Right cardiac atrium (tissue), 5 donors: ENCODE results near the gene FRS3. TPM values are rescaled to one million over a fixed set of nuclear protein-coding genes. Genes with fewer than 3 reads are reported as not detected.
A peak's percentile ranks its signal among the peaks of the same experiment; 100 is the strongest.
"Not testable (repeated sequence)": the region's sequence is repeated elsewhere in the genome, so short reads cannot be mapped to it uniquely, and the experiment has no call there.

ENCODE experiments used
- ATAC-seq, 2 donors: fragments of 200-7000 bp; cut with Tn5 transposase; one replicate each; pipeline versions ENCODE4 v1.8.0 to v1.9.1; 2020; ENCODE audit warnings: moderate library complexity in 2 of 2, mild to moderate bottlenecking in 1 of 2
- DNase-seq, 3 donors: peaks; one replicate each; pipeline ENCODE4 v3.0.0-alpha.2; 2020
- H3K27ac ChIP-seq: one replicate; pipeline ENCODE4 v1.5.1; 2013; ENCODE audit warnings: mild to moderate bottlenecking, low read length, control low read depth, moderate library complexity
- H3K27me3 ChIP-seq: one replicate; pipeline ENCODE4 v1.6.1; 2013; ENCODE audit not compliant: control insufficient read depth, insufficient read depth
- H3K4me1 ChIP-seq: one replicate; pipeline ENCODE4 v1.6.1; 2013; ENCODE audit warnings: low read length; ENCODE audit not compliant: control insufficient read depth, insufficient read depth
- H3K4me3 ChIP-seq: one replicate; pipeline ENCODE4 v1.5.1; 2013; ENCODE audit warnings: low read length, control low read depth
- H3K9me3 ChIP-seq: one replicate; pipeline ENCODE4 v1.6.1; 2013; ENCODE audit warnings: low read length; ENCODE audit not compliant: control insufficient read depth
- WGBS: extraction: QIAGEN DNeasy Blood & Tissue Kit; methylation state at CpG from one replicate; pipeline ENCODE4 v1.1.7; 2013; 5-methylcytosine and 5-hydroxymethylcytosine counted together
- intact Hi-C, 4 donors: fragments of 100-400 bp; cut with DNase I; formaldehyde crosslinking; loops; one replicate each; pipeline versions ENCODE4 v1.11.0 to v1.14.0; 2022 to 2023
- polyA plus RNA-seq: library from polyadenylated mRNA; stranded (reverse); fragments of 200-250 nt; gene quantifications from one replicate; pipeline ENCODE4 v1.2.3, GENCODE V29; 2013
- total RNA-seq, 4 donors: library from RNA; stranded (reverse); fragmentation: NEBNext Ultra II Directional; extraction: Animal tissue kit (Norgen Biotek cat#: 25700); gene quantifications; one replicate each; pipeline ENCODE4 v1.2.1, GENCODE V29; 2021
- donor health status: healthy with polysubstance abuse.
- donor health status: DM: no; HTN: yes; CAD: no.
- donor health status: DM: no; HTN: no; CAD: no.
- donor health status: DM: no; HTN: yes; CAD: no; lungs with severe emphysema.
- donor health status: DM: yes; HTN: yes; CAD: no.

The FRS3 gene
- total and polyA plus RNA-seq, 5 donors: 3.7 to 6.9 (median 5.1) TPM

DNA sequence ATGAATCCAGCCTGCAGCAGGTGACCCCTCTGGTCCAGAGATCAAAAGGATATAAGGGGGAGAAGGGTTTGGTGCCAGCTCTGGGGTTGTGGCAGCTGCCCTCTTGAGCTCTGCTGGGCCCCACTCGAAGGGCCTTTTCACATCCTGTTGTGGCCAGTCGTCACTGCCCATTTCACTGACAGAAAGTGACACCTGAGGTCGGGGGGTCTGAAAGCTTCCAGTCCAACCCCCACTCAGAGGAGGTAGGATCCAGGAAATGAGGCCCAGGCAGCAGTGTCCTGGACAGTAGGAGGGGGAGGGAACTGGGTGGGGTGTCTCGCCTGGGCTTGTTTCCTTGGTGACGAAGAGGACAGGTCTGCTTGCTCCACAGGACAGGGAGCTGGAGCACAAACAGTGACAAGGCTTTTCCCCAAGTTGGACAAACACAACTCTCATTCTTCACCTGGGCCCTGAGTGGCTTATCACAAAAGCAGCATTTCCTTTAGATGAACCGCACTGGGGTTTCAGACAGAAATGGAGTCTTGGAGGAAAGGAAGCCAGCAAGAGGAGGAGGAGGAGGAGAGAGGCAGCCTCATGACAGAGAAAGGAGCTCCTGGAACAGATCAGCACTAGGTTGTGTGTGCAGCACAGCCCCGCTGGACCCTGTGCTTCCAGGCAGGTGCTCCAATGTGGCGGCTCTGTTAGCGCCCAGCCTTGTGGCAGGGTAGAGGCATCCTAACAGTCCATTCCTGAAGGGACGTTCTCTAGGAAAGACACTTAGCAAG lies 11.0 kb downstream of the FRS3 start:
- 75% methylated on average over 10 of the region's 10 CpGs for WGBS
- H3K4me1 ChIP-seq: no peaks in the 10 kb centered on the region
- no peak overlapping the region for H3K4me3 ChIP-seq
- DNase-seq: no peak
- no peaks in the 10 kb centered on the region for H3K27me3 ChIP-seq
- peak in 1 of 2 donors; percentile 22 for ATAC-seq
- H3K27ac ChIP-seq: no peak overlapping the region
- no peaks in the 10 kb centered on the region for H3K9me3 ChIP-seq
- intact Hi-C loops: no loop called here

DNA sequence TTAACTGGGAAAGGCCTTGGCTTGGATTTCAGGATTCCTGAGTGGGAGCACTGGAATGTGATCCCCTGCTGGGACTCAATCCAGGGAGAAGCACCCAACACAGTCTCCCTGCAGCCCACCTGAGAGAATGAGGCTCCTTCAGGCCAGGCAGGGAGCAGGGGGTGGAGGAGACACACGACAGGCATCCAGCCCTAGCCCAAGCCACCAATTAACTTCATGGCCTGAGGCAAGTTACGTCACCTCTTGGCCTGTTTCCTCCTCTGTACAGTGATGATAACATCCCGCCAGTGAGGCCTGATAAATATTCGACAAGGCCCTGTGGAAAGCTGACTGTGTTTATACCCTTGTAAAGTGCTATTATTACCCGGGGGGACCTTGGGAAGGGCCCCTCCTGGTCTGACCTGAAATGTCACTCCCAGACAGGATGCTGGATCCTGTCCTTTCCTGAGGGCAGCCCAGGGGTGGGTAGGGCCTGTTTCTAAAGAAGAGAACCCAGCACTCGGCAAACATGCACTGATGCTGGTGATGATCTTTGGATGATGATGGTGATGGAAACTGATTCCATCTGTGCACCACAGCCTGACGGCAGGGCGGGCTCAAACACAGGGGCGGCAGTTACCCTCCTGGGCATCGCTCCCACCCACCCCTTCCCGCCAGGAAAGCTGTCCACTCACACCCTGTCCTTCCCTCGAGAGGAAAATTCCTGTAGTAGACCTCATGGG lies 12.4 kb downstream of the FRS3 start:
- peak in 2 of 3 donors; percentile 69 to 74 for DNase-seq
- intact Hi-C loops: no loop called here
- Histone ChIP-seq H3K27me3 (no peaks in the 10 kb centered on the region), H3K9me3 (no peaks in the 10 kb centered on the region), H3K27ac (peak overlapping the region; percentile 47), H3K4me1 (no peaks in the 10 kb centered on the region), H3K4me3 (no peak overlapping the region)
- peak; percentile 81 to 83 for ATAC-seq
- WGBS: 21% methylated on average over 12 of the region's 12 CpGs

DNA sequence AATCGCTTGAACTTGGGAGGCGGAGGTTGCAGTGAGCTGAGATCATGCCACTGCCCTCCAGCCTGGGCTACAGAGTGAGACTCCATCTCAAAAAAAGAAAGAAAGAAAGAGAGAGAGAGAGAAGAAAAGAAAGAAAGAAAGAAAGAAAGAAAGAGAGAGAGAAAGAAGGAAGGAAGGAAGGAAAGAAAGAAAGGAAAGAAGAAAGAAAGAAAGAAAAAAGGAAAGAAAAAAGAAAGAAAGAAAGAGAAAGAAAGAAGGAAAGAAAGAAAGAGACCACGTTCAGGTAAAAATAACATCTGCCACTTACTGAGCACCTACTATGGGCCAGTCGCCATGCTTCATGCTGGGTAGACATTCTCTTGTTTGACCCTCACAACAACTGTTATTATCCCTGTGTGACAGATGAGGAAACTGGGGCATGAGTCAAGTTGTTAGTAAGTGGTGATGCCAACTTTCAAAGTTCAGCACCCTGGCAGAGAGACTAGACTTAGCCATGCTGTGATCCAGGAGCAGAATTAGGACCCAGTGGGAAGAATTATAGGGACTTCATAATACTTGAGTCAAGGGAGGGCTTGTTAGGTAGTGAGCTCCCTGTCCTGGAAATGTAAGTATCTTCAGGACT lies 13.5 kb downstream of the FRS3 start:
- ATAC-seq, H3K27me3 ChIP-seq, H3K4me1 ChIP-seq, DNase-seq, intact Hi-C loops, H3K9me3 ChIP-seq, H3K27ac ChIP-seq, H3K4me3 ChIP-seq: not testable (repeated sequence)
- WGBS: 95% methylated on average over 4 of the region's 4 CpGs

DNA sequence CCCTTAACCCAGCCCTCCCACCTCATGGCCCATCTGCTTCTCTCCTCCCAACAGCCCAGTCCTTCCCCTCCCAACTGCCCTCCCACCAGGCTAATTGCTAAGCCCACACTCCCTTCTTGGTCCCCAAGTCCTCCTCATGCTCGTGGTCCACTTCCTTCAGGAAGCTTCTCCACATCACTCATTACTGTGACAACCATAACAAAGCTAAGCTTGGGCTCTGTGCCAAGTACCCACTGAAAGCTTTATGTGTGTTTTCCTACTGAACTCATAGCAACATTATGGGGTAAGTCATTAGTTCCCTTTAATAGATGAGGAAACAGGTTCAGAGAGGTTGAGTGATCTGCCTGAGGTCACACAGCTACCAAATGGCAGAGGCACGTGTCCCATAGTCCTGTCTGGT lies 16.2 kb downstream of the FRS3 start:
- intact Hi-C loops: no loop called here
- Histone ChIP-seq H3K9me3 (no peaks in the 10 kb centered on the region), H3K4me3 (no peak overlapping the region), H3K4me1 (no peaks in the 10 kb centered on the region), H3K27ac (no peak overlapping the region), H3K27me3 (no peaks in the 10 kb centered on the region)
- WGBS: 39% methylated on average over 2 of the region's 2 CpGs
- ATAC-seq (no peak), DNase-seq (no peak)

DNA sequence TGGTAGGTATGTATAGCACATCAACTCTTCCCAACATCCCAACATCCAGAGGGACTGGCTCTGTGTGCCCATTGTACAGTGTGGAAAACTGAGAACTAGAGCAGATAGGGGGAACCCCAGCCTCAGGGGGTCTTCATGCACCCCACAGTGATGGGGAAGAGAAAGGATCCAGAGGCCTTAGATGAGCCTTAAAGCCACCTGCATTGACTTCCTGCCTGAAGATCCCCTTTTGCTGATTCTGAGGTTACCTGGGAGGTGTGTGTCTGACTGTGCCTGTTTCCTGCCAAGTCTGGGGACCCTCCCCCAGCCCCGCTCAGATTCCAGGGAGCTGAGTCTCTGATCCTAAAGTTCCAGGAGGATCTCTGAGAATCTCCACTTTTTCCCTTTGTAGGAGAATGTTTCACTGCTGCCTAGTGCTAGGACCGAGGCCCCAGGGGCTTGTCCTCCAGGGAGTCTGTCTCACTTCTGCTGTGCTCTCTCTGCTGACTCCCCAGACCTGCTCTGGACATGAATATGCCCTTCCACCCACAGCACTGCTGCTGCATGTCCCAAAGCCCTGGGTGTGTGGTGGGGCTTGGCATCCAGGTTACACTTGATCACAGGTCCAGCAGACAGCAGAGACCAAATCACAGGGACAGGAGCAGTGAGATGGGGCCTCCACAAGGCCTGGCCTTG lies 19.7 kb downstream of the FRS3 start:
- intact Hi-C loops: no loop called here
- no peaks in the 10 kb centered on the region for H3K27me3 ChIP-seq
- WGBS: 84% methylated on average over 2 of the region's 2 CpGs
- DNase-seq (no peak), ATAC-seq (no peak)
- H3K4me3 ChIP-seq: no peak overlapping the region
- H3K27ac ChIP-seq: no peak overlapping the region
- H3K4me1 ChIP-seq: no peaks in the 10 kb centered on the region
- no peaks in the 10 kb centered on the region for H3K9me3 ChIP-seq

DNA sequence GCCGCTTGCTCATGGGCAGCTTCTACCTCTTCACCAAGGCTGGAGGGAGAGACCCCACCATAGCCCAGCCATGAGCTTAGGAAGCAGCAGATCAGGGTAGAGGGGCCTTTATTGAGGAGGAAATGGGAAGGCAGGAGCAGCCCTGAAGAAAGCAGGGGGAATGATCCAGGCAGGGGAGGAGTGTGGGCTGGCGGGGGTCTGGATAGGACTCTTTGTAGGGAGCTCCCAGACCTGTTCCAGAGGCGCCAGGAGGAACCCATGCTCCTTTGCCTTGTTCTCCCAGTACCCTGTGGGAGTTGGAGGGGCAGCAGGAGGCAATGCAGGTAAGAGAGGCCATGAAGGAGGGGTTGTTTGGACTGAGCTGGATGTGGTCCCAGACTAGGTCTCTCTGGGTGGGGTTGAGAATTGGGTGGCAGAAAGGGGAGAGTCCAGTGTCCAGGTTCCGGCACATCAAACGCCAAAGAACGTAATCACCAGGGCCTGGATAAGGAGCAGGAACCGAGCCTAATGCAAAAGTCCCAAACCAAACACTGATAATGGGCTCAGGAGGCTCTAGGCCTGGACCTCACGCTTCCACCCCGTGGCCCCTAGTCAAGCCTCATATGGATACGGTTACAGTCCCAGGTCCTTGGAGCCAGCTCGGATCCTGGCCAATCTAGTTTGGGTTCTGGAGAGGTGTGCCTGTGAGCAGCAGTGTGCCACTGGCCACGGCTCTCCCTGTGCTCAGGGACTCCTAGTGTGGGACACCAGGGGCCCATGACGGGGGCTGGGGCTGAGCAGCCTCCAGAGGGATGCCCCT lies 20.4 kb downstream of the FRS3 start:
- Histone ChIP-seq H3K4me3 (no peak overlapping the region), H3K27me3 (no peaks in the 10 kb centered on the region), H3K4me1 (no peaks in the 10 kb centered on the region), H3K9me3 (no peaks in the 10 kb centered on the region), H3K27ac (no peak overlapping the region)
- WGBS: 88% methylated on average over 13 of the region's 13 CpGs
- DNase-seq: peak in 1 of 3 donors; percentile 1
- ATAC-seq: peak; percentile 36 to 44
- intact Hi-C loops: no loop called here

DNA sequence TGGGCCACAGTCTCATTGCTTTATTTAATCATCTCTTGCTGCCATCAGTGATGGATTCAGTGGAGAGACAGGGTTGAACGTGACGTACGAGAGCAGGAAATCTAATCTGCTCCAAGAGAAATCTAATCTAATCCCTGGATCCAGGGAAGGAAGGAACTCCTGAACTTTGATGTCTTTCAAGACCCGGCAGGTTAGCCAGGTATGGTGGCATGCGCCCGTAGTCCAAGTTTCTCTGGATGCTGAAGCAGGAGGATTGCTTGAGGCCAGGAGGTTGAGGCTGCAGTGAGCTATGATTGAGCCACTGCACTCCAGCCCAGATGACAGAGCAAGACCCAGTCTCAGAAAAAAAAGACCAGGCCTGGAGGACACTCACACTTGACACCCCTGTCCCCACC lies 21.1 kb downstream of the FRS3 start:
- WGBS: 79% methylated on average over 6 of the region's 6 CpGs
- intact Hi-C loops: no loop called here
- Histone ChIP-seq H3K9me3 (no peaks in the 10 kb centered on the region), H3K4me3 (no peak overlapping the region), H3K4me1 (no peaks in the 10 kb centered on the region), H3K27ac (no peak overlapping the region), H3K27me3 (no peaks in the 10 kb centered on the region)
- ATAC-seq: no peak
- DNase-seq: no peak

DNA sequence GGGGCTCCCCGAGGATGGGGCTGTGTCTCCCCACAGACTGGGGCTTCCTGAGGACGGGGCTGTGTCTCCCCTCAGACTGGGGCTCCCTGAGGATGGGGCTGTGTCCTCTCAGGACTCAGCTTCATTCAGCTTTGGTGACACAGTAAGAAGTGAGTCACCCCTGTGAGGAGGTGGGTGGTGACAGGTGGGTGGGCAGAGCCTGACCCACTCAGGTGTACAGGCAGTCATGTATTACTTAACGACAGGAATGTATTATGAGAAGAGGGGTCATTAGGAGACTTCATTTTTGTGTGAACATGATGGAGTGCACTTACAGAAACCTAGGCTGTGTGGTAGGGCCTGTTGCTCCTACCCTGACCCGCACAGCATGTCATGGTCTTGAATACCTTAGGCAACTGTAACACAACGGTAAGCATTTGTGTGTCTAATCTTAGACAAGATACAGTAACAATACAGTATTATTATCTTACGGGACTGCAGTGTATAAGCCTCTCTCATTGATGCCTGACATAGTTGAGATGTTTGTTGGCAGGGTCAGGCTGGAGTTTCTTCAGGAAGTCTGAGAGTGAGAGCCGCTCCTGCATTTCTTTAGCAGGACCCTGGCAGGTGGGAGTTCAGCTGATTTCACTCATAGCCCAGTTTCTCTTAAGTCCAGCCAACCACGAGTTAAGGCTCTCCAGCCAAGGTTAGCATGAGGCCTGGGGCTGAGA lies 21.6 kb downstream of the FRS3 start:
- WGBS: 64% methylated on average over 8 of the region's 8 CpGs
- Histone ChIP-seq H3K27me3 (no peaks in the 10 kb centered on the region), H3K4me3 (no peak overlapping the region), H3K9me3 (no peaks in the 10 kb centered on the region), H3K4me1 (no peaks in the 10 kb centered on the region), H3K27ac (no peak overlapping the region)
- intact Hi-C loops: no loop called here
- ATAC-seq (no peak), DNase-seq (no peak)

DNA sequence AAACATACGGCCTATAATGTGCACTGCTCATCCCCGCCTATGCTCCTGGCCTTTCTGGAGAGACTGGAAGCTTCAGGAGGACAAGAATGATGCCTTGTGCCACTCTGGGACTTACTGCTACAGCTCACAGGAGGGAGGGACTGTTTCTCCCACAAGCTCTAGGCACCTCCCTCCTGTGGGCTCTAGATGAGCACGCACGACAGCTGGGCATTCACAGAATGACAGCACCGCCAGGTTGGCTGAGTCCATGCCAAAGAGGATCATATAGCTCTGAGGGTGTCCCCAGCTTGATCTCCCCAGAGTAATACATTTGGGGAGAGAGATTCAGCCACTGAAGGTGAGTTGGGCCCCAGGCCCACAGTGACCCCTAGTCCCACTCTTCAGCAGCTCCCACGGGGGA lies 22.4 kb downstream of the FRS3 start:
- Histone ChIP-seq H3K27ac (no peak overlapping the region), H3K27me3 (no peaks in the 10 kb centered on the region), H3K4me1 (no peaks in the 10 kb centered on the region), H3K4me3 (no peak overlapping the region), H3K9me3 (no peaks in the 10 kb centered on the region)
- 93% methylated on average over 6 of the region's 6 CpGs for WGBS
- ATAC-seq: no peak
- intact Hi-C loops: no loop called here
- DNase-seq: no peak

DNA sequence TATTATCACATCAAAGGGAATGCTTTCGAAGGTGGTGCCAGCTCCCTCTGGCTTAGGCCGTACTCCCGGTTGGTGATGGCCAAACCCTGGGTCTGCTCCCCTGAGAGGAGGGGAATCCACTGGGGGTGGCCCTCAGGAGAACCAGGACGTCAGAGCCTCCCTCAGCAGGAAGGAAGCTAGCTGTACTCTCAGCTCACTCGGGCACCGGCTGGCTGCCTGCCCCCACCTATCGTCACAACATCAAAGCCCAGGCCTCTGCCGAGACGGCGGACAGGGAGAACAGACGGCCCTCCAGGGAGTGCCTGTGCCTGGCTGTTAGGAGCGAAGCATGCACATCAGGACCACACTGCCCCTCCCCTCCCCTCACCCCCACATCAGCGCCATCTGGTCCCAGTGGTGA lies 23.3 kb downstream of the FRS3 start:
- Histone ChIP-seq H3K27ac (no peak overlapping the region), H3K27me3 (no peaks in the 10 kb centered on the region), H3K4me1 (no peaks in the 10 kb centered on the region), H3K4me3 (no peak overlapping the region), H3K9me3 (no peaks in the 10 kb centered on the region)
- ATAC-seq (peak in 1 of 2 donors; percentile 28), DNase-seq (peak in 1 of 3 donors; percentile 32)
- WGBS: 57% methylated on average over 13 of the region's 13 CpGs
- intact Hi-C loops: no loop called here
